Endodermal cell (in vitro differentiated cells): Measurements from ENCODE around the gene GREB1. TPM values are rescaled to one million over a fixed set of nuclear protein-coding genes. Genes with fewer than 3 reads are reported as not detected.

ENCODE experiments used
- DNase-seq: peaks from one replicate; pipeline ENCODE4 v3.0.0-alpha.2; 2017
- H3K27ac ChIP-seq: 2 replicates; pipeline ENCODE4 v1.5.1; 2013; ENCODE audit warnings: mild to moderate bottlenecking, low read depth, low read length, moderate library complexity
- H3K27me3 ChIP-seq: 2 replicates; pipeline ENCODE4 v1.6.1; 2013; ENCODE audit warnings: mild to moderate bottlenecking, low read length, moderate library complexity; ENCODE audit not compliant: insufficient read depth, control insufficient read depth, poor library complexity, severe bottlenecking
- H3K36me3 ChIP-seq: 2 replicates; pipeline ENCODE4 v1.7.0; 2013; ENCODE audit warnings: mild to moderate bottlenecking, low read length, moderate library complexity; ENCODE audit not compliant: control insufficient read depth, insufficient read depth
- H3K4me1 ChIP-seq: one replicate; pipeline ENCODE4 v1.7.0; 2013; ENCODE audit warnings: low read length; ENCODE audit not compliant: control insufficient read depth, insufficient read depth
- H3K4me3 ChIP-seq: 2 replicates; pipeline ENCODE4 v1.5.1; 2013; ENCODE audit warnings: mild to moderate bottlenecking, low read length, moderate library complexity
- H3K9ac ChIP-seq: 2 replicates; pipeline ENCODE4 v1.6.1; 2013; ENCODE audit warnings: mild to moderate bottlenecking, low read length, moderate library complexity; ENCODE audit not compliant: poor library complexity, severe bottlenecking; ENCODE audit errors: extremely low read depth
- H3K9me3 ChIP-seq: 2 replicates; pipeline ENCODE4 v1.6.1; 2013; ENCODE audit warnings: mild to moderate bottlenecking, low read length, moderate library complexity; ENCODE audit not compliant: control insufficient read depth
- H3K27ac Mint-ChIP-seq: 2 replicates; pipeline ENCODE4 v1.8.0; 2020; ENCODE audit warnings: mixed read lengths
- H3K27me3 Mint-ChIP-seq: 2 replicates; pipeline ENCODE4 v1.8.0; 2021; ENCODE audit warnings: mild to moderate bottlenecking, mixed read lengths; ENCODE audit not compliant: insufficient read depth
- H3K36me3 Mint-ChIP-seq: 2 replicates; pipeline ENCODE4 v1.8.0; 2020; ENCODE audit warnings: low read depth, mixed read lengths
- H3K4me1 Mint-ChIP-seq: 2 replicates; pipeline ENCODE4 v1.8.0; 2020; ENCODE audit warnings: mixed read lengths
- H3K4me3 Mint-ChIP-seq: 2 replicates; pipeline ENCODE4 v1.8.0; 2020; ENCODE audit warnings: mild to moderate bottlenecking, moderate library complexity, mixed read lengths
- H3K9me3 Mint-ChIP-seq: 2 replicates; pipeline ENCODE4 v1.8.0; 2020; ENCODE audit warnings: mild to moderate bottlenecking, mixed read lengths
- WGBS, 2 experiments: methylation state at CpG; one replicate each; pipeline versions ENCODE4 v1.1.5 to v1.1.7; 2013; ENCODE audit warnings: missing lambda C conversion rate in 2 of 2, mixed read lengths in 1 of 2; ENCODE audit not compliant: insufficient coverage in 1 of 2, insufficient read length in 1 of 2; 5-methylcytosine and 5-hydroxymethylcytosine counted together
- total RNA-seq, 2 donors: library from RNA; stranded (reverse); fragmentation: NEBNext Ultra II Directional in 1 of 2; extraction: Animal tissue kit (Norgen Biotek cat#: 25700) in 1 of 2; gene quantifications; 2 replicates in 1 of 2; 3 replicates in 1 of 2; pipeline ENCODE4 v1.2.1, GENCODE V29; 2021
- TF ChIP-seq, protein P1 (sequence below): fragments of 200-600 bp; sonication (generic); conservative IDR thresholded peaks from 2 replicates; pipeline ENCODE4 v1.5.0; 2021; ENCODE audit warnings: antibody characterized with exemption, mild to moderate bottlenecking

Gene GREB1
- total RNA-seq, 2 donors from 2014 or later: 86.4 to 106 TPM

GRCh38 chr2:11621410-11621809, 87.6 kb downstream of the GREB1 start:
- Histone ChIP-seq H3K4me3 (no peak overlapping the region), H3K36me3 (peaks cover 95% of the 10 kb centered on the region), H3K9me3 (peaks cover 17% of the 10 kb centered on the region), H3K27me3 (no peaks in the 10 kb centered on the region), H3K9ac (no peak overlapping the region), H3K27ac (no peak overlapping the region), H3K4me1 (no peaks in the 10 kb centered on the region)
- Mint-ChIP-seq H3K4me3 (no peak overlapping the region), H3K27me3 (no peaks in the 10 kb centered on the region), H3K4me1 (no peaks in the 10 kb centered on the region), H3K36me3 (peaks cover 81% of the 10 kb centered on the region), H3K9me3 (peaks cover 9% of the 10 kb centered on the region), H3K27ac (no peak overlapping the region)
- WGBS, 2 experiments: 93 to 100% methylated on average over 1 to 2 of the region's 2 CpGs
- TF ChIP-seq, protein P1, sequence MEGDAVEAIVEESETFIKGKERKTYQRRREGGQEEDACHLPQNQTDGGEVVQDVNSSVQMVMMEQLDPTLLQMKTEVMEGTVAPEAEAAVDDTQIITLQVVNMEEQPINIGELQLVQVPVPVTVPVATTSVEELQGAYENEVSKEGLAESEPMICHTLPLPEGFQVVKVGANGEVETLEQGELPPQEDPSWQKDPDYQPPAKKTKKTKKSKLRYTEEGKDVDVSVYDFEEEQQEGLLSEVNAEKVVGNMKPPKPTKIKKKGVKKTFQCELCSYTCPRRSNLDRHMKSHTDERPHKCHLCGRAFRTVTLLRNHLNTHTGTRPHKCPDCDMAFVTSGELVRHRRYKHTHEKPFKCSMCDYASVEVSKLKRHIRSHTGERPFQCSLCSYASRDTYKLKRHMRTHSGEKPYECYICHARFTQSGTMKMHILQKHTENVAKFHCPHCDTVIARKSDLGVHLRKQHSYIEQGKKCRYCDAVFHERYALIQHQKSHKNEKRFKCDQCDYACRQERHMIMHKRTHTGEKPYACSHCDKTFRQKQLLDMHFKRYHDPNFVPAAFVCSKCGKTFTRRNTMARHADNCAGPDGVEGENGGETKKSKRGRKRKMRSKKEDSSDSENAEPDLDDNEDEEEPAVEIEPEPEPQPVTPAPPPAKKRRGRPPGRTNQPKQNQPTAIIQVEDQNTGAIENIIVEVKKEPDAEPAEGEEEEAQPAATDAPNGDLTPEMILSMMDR: no peak
- DNase-seq: no peak

- Histone ChIP-seq H3K9ac (no peak overlapping the region), H3K9me3 (peaks cover 27% of the 10 kb centered on the region), H3K27ac (no peak overlapping the region), H3K4me1 (no peaks in the 10 kb centered on the region), H3K27me3 (no peaks in the 10 kb centered on the region), H3K4me3 (no peak overlapping the region), H3K36me3 (peaks cover 95% of the 10 kb centered on the region)
- Mint-ChIP-seq H3K27ac (no peak overlapping the region), H3K36me3 (peaks cover 82% of the 10 kb centered on the region), H3K4me3 (no peak overlapping the region), H3K4me1 (no peaks in the 10 kb centered on the region), H3K27me3 (no peaks in the 10 kb centered on the region), H3K9me3 (peaks cover 19% of the 10 kb centered on the region)
- no peak for DNase-seq
- 96 to 100% methylated on average over 1 of the region's 1 CpG for WGBS, 2 experiments
- TF ChIP-seq, protein P1: no peak
These were observed 88.8 kb downstream of the GREB1 start for GRCh38 chr2:11622611-11623010.

GRCh38 chr2:11624893-11625292, 91.0 kb downstream of the GREB1 start:
- H3K27ac ChIP-seq: no peak overlapping the region
- no peak overlapping the region for H3K27ac Mint-ChIP-seq
- no peak overlapping the region for H3K9ac ChIP-seq
- H3K4me1 ChIP-seq: no peaks in the 10 kb centered on the region
- no peak for DNase-seq
- no peaks in the 10 kb centered on the region for H3K27me3 ChIP-seq
- peaks cover 27% of the 10 kb centered on the region for H3K9me3 ChIP-seq
- H3K36me3 ChIP-seq: peaks cover 100% of the 10 kb centered on the region
- H3K4me3 ChIP-seq: no peak overlapping the region
- 97 to 98% methylated on average over 10 of the region's 10 CpGs for WGBS, 2 experiments
- peaks cover 19% of the 10 kb centered on the region for H3K9me3 Mint-ChIP-seq
- no peaks in the 10 kb centered on the region for H3K4me1 Mint-ChIP-seq
- no peak overlapping the region for H3K4me3 Mint-ChIP-seq
- TF ChIP-seq, protein P1: no peak
- peaks cover 92% of the 10 kb centered on the region for H3K36me3 Mint-ChIP-seq
- H3K27me3 Mint-ChIP-seq: no peaks in the 10 kb centered on the region
